ENCODE data around the gene SKIC8.

SKIC8 gene

GRCh38 chr15:78290222-78290621, 9.2 kb downstream of the SKIC8 start:
- no peak for DNase-seq

GRCh38 chr15:78284758-78285157, 14.7 kb downstream of the SKIC8 start:
- DNase-seq: no peak

- no peak for DNase-seq
These were observed 17.1 kb downstream of the SKIC8 start for GRCh38 chr15:78282324-78282723.

GRCh38 chr15:78280319-78281072, 18.9 kb downstream of the SKIC8 start:
- DNase-seq: no peak

- no peak for DNase-seq
These were observed 23.1 kb downstream of the SKIC8 start for GRCh38 chr15:78276064-78276943.

GRCh38 chr15:78274994-78275393, 24.4 kb downstream of the SKIC8 start:
- DNase-seq: no peak

- no peak for DNase-seq
These were observed 26.6 kb downstream of the SKIC8 start for GRCh38 chr15:78272776-78273175.

GRCh38 chr15:78272316-78272715, 27.1 kb downstream of the SKIC8 start:
- DNase-seq: no peak

GRCh38 chr15:78266806-78267205, 32.6 kb downstream of the SKIC8 start:
- DNase-seq: no peak

GRCh38 chr15:78266229-78266628, 33.2 kb downstream of the SKIC8 start:
- no peak for DNase-seq

- DNase-seq: peak; percentile 10
These were observed 33.6 kb downstream of the SKIC8 start for GRCh38 chr15:78265752-78266224.

- no peak for DNase-seq
These were observed 34.3 kb downstream of the SKIC8 start for GRCh38 chr15:78265137-78265460.

GRCh38 chr15:78264304-78265136, 34.9 kb downstream of the SKIC8 start, which contains the start of gene DNAJA4:
Gene DNAJA4 (plus strand): TSS chr15:78264562. CDS start chr15:78264764, 202 bp downstream.
- DNase-seq: peak; percentile 74

GRCh38 chr15:78263907-78264303, 35.5 kb downstream of the SKIC8 start:
- no peak for DNase-seq

GRCh38 chr15:78263351-78263781, 36.0 kb downstream of the SKIC8 start:
- DNase-seq: no peak

- DNase-seq: no peak
These were observed 38.3 kb downstream of the SKIC8 start for GRCh38 chr15:78261062-78261461.

- DNase-seq: no peak
These were observed 38.9 kb downstream of the SKIC8 start for GRCh38 chr15:78260489-78260888.

- no peak for DNase-seq
These were observed 40.2 kb downstream of the SKIC8 start for GRCh38 chr15:78259232-78259631.

GRCh38 chr15:78257681-78258080, 41.7 kb downstream of the SKIC8 start:
- no peak for DNase-seq

- no peak for DNase-seq
These were observed 43.4 kb downstream of the SKIC8 start for GRCh38 chr15:78256044-78256437.

- DNase-seq: no peak
These were observed 43.9 kb downstream of the SKIC8 start for GRCh38 chr15:78255421-78256043.

GRCh38 chr15:78251136-78251535, 48.3 kb downstream of the SKIC8 start:
- DNase-seq: no peak

GRCh38 chr15:78249131-78249530, 50.3 kb downstream of the SKIC8 start:
- no peak for DNase-seq

Measured in CD4-positive, alpha-beta T cell treated with Interleukin-6 for 4 hours (primary cell).